Cardiac fibroblast (primary cell): ENCODE data around the gene PGA4.

Experiments used
- DNase-seq, 2 donors: peaks; one replicate each; pipeline versions ENCODE4 v3.0.0 to v3.0.0-alpha.2; 2010; ENCODE audit warnings: low read depth in 2 of 2
- H3K4me3 ChIP-seq, 2 donors: replicated peaks in 1 of 2; 1 replicate in 1 of 2; 2 replicates in 1 of 2; pipeline ENCODE4 v1.5.1; 2011; ENCODE audit warnings: low read depth in 2 of 2, low read length in 2 of 2, mild to moderate bottlenecking in 2 of 2, moderate library complexity in 1 of 2
- CTCF ChIP-seq: IDR thresholded peaks from one replicate; pipeline ENCODE4 v1.5.1; 2011; ENCODE audit warnings: low read depth, mild to moderate bottlenecking, low read length, inconsistent platforms

The PGA4 gene

GRCh38 chr11:61273178-61274078 is 51.3 kb downstream of the PGA4 start:
- no peak overlapping the region for H3K4me3 ChIP-seq
- DNase-seq = no peak
- no peak for TF ChIP-seq CTCF

DNA sequence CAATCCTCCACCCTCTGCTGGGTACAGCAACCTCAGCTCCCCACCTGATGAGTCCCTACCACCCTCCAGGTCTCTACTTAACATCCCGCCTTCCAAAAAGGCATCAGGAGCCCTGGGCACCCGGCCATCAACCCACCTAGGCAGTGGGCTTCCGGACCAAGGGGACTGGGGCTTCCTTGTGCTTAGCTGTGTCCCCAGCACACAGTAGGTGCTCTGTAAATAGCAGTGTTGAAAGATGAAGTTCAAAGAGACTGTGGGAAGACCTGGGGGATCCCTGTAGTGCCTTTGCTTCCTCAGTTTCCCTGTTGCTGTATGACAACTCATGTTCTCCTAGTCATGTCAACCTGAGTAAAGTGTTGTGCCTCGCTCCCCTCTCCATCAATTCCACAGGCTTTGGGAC is 51.9 kb downstream of the PGA4 start:
- DNase-seq = no peak
- no peak for TF ChIP-seq CTCF
- H3K4me3 ChIP-seq = no peak overlapping the region

GRCh38 chr11:61275191-61275590 is 53.0 kb downstream of the PGA4 start:
- H3K4me3 ChIP-seq = no peak overlapping the region

GRCh38 chr11:61277186-61278000 is 55.2 kb downstream of the PGA4 start:
- TF ChIP-seq CTCF = no peak
- H3K4me3 ChIP-seq = no peak overlapping the region
- no peak for DNase-seq

More at GRCh38 chr11:61275191-61275590, 53.0 kb downstream of the PGA4 start:
- DNase-seq = no peak
- no peak for TF ChIP-seq CTCF

- H3K4me3 ChIP-seq = no peak overlapping the region
- no peak for DNase-seq
- TF ChIP-seq CTCF = no peak
Observed at GRCh38 chr11:61278001-61278470, 55.9 kb downstream of the PGA4 start.

- H3K4me3 ChIP-seq = no peak overlapping the region
- peak in 1 of 2 donors; percentile 30 for DNase-seq
- no peak for TF ChIP-seq CTCF
Observed at GRCh38 chr11:61279934-61280659, 58.0 kb downstream of the PGA4 start.
